DND-41 (cell line): Measurements from ENCODE around the gene SENP6.

Source experiments
- ATAC-seq: fragments of 200-7000 bp; cut with Tn5 transposase; 3 replicates; pipeline ENCODE4 v1.9.1; 2021; ENCODE audit warnings: low read depth; ENCODE audit not compliant: insufficient read depth
- DNase-seq: peaks from one replicate; pipeline ENCODE4 v3.0.0-alpha.2; 2020
- H2AFZ ChIP-seq: 2 replicates; pipeline ENCODE4 v1.6.0; 2012; ENCODE audit warnings: low read depth, low read length
- H3K27ac ChIP-seq: 2 replicates; pipeline ENCODE4 v1.5.1; 2012; ENCODE audit warnings: low read length, inconsistent platforms
- H3K27me3 ChIP-seq: fragments of 200-600 bp; sonication (generic); 2 replicates; pipeline ENCODE4 v1.6.0; 2012; ENCODE audit warnings: low read length, mild to moderate bottlenecking, inconsistent platforms; ENCODE audit not compliant: insufficient read depth, poor library complexity
- H3K36me3 ChIP-seq: 2 replicates; pipeline ENCODE4 v1.5.1; 2012; ENCODE audit warnings: low read length, inconsistent platforms; ENCODE audit not compliant: insufficient read depth
- H3K4me1 ChIP-seq: 2 replicates; pipeline ENCODE4 v1.5.1; 2012; ENCODE audit warnings: mild to moderate bottlenecking, low read length; ENCODE audit not compliant: insufficient read depth
- H3K4me2 ChIP-seq: 2 replicates; pipeline ENCODE4 v1.6.0; 2012; ENCODE audit warnings: mild to moderate bottlenecking, moderate library complexity, low read length, inconsistent platforms; ENCODE audit not compliant: insufficient read depth
- H3K4me3 ChIP-seq, 2 experiments: fragments of 200-600 bp in 1 of 2; shearing (Covaris generic) in 1 of 2; 2 replicates each; pipeline ENCODE4 v1.5.1; 2012 to 2016; ENCODE audit warnings: inconsistent platforms in 2 of 2, low read length in 2 of 2, mild to moderate bottlenecking in 2 of 2, low read depth in 1 of 2, moderate library complexity in 1 of 2
- H3K79me2 ChIP-seq: 2 replicates; pipeline ENCODE4 v1.6.0; 2012; ENCODE audit warnings: low read length, inconsistent platforms; ENCODE audit not compliant: insufficient read depth
- H3K9ac ChIP-seq: 2 replicates; pipeline ENCODE4 v1.6.0; 2012; ENCODE audit warnings: low read depth, mild to moderate bottlenecking, inconsistent platforms, low read length, moderate library complexity
- H3K9me3 ChIP-seq: 2 replicates; pipeline ENCODE4 v1.5.1; 2012; ENCODE audit warnings: low read length, moderate library complexity, mild to moderate bottlenecking, inconsistent platforms; ENCODE audit not compliant: insufficient read depth, severe bottlenecking
- H4K20me1 ChIP-seq: 2 replicates; pipeline ENCODE4 v1.6.0; 2012; ENCODE audit warnings: low read length; ENCODE audit not compliant: insufficient read depth
- CTCF ChIP-seq: IDR thresholded peaks from 2 replicates; pipeline ENCODE4 v1.5.1; 2012; ENCODE audit warnings: borderline replicate concordance, low read length, moderate library complexity, mild to moderate bottlenecking; ENCODE audit not compliant: poor library complexity, severe bottlenecking; ENCODE audit errors: extremely low read depth
- EZH2 ChIP-seq: IDR thresholded peaks from 3 replicates; pipeline ENCODE4 v1.6.1; 2012; ENCODE audit warnings: borderline replicate concordance, low read depth, mild to moderate bottlenecking, moderate library complexity, low read length, inconsistent platforms; ENCODE audit not compliant: severe bottlenecking

SENP6 gene

GRCh38 chr6:75611702-75612375 lies 10.2 kb downstream of the SENP6 start:
- H2AFZ ChIP-seq = no peak overlapping the region
- no peak for TF ChIP-seq CTCF
- TF ChIP-seq EZH2 = no peak
- H3K4me1 ChIP-seq = peaks cover 17% of the 10 kb centered on the region
- H3K36me3 ChIP-seq = no peaks in the 10 kb centered on the region; the same call in 1 of the 2 replicates
- H3K27me3 ChIP-seq = no peaks in the 10 kb centered on the region
- H3K79me2 ChIP-seq = peaks cover 100% of the 10 kb centered on the region
- H4K20me1 ChIP-seq = peaks cover 77% of the 10 kb centered on the region
- no peak overlapping the region for H3K4me3 ChIP-seq
- no peak overlapping the region for H3K27ac ChIP-seq
- H3K9ac ChIP-seq = no peak overlapping the region
- H3K4me2 ChIP-seq = no peak overlapping the region; the same call in 1 of the 2 replicates
- ATAC-seq (peak; percentile 68), DNase-seq (no peak)
- no peaks in the 10 kb centered on the region for H3K9me3 ChIP-seq

- peak; percentile 24; the same call in 1 of the 3 replicates for ATAC-seq
- peaks cover 11% of the 10 kb centered on the region; the same call in 1 of the 2 replicates for H3K4me1 ChIP-seq
- no peak for TF ChIP-seq CTCF
- TF ChIP-seq EZH2 = no peak
- H3K79me2 ChIP-seq = peaks cover 100% of the 10 kb centered on the region
- H3K27ac ChIP-seq = no peak overlapping the region
- H3K4me2 ChIP-seq = no peak overlapping the region
- no peak overlapping the region for H3K4me3 ChIP-seq
- no peaks in the 10 kb centered on the region; the same call in 1 of the 2 replicates for H3K36me3 ChIP-seq
- no peak for DNase-seq
- no peak overlapping the region for H2AFZ ChIP-seq
- peaks cover 75% of the 10 kb centered on the region for H4K20me1 ChIP-seq
- no peaks in the 10 kb centered on the region for H3K27me3 ChIP-seq
- no peak overlapping the region for H3K9ac ChIP-seq
- no peaks in the 10 kb centered on the region for H3K9me3 ChIP-seq
Measured at GRCh38 chr6:75612434-75612833, 10.8 kb downstream of the SENP6 start.

DNA sequence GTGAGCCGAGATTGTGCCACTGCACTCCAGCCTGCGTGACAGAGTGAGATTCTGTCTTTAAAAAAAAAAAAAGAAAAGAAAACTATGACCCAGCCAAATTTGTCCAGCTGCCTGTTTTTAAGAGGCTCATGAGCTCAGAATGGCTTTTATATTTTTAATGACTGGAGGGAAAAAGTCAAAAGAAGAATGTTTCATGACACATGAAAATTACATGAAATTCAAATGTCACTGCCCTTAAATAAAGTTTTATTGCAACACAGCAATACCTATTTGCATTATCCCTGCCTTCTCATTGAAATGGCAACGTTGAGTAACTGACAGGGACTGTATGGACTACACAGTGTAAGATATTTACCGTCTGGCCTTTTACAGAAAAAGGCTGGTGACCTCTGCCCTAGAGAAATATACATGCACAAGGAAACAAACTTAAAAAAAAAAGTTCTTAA lies 11.4 kb downstream of the SENP6 start:
- no peak overlapping the region for H3K27ac ChIP-seq
- peaks cover 75% of the 10 kb centered on the region for H4K20me1 ChIP-seq
- H3K27me3 ChIP-seq = no peaks in the 10 kb centered on the region
- DNase-seq (no peak), ATAC-seq (no peak)
- peaks cover 5% of the 10 kb centered on the region; the same call in 1 of the 2 replicates for H3K4me1 ChIP-seq
- no peak overlapping the region for H3K4me3 ChIP-seq
- no peaks in the 10 kb centered on the region; the same call in 1 of the 2 replicates for H3K36me3 ChIP-seq
- H3K79me2 ChIP-seq = peaks cover 100% of the 10 kb centered on the region
- no peak overlapping the region for H2AFZ ChIP-seq
- H3K9ac ChIP-seq = no peak overlapping the region
- TF ChIP-seq CTCF (no peak), EZH2 (no peak)
- H3K9me3 ChIP-seq = no peaks in the 10 kb centered on the region
- no peak overlapping the region for H3K4me2 ChIP-seq
